HCT116 (cell line): ENCODE results near the gene RBBP8NL. TPM values are rescaled to one million over a fixed set of nuclear protein-coding genes. Genes with fewer than 3 reads are reported as not detected.

Experiments
- ATAC-seq: fragments of 200-7000 bp; cut with Tn5 transposase; 2 replicates; pipeline ENCODE4 v1.9.1; 2020; ENCODE audit warnings: mild to moderate bottlenecking, moderate library complexity
- BruUV-seq: library from RNA; stranded (reverse); fragments of 400-500 nt; replicated peaks from 2 replicates; lab custom pipeline; 2021; lab: Mats Ljungman, UMichigan
- CTCF ChIA-PET: fragments of 300-600 bp; sonication (Branson Sonifier 250); formaldehyde crosslinking; loops from one replicate; lab custom pipeline; 2021; ENCODE audit warnings: antibody characterized with exemption; lab: Charles Lee
- POLR2A ChIA-PET: fragments of 300-600, 350-600 bp; sonication (Branson Sonifier 250); formaldehyde crosslinking; loops from one replicate; lab custom pipeline; 2021; ENCODE audit warnings: antibody characterized with exemption; lab: Charles Lee
- RAD21 ChIA-PET, 2 experiments: fragments of 300-600 bp; sonication (Branson Sonifier 250); formaldehyde crosslinking; loops; one replicate each; lab custom pipeline; 2023; ENCODE audit warnings: low total read pairs in 2 of 2; ENCODE audit not compliant: uncharacterized antibody in 2 of 2, unreplicated experiment in 2 of 2, low non-redundant PET in 1 of 2; lab: Charles Lee
- DNase-seq: peaks from one replicate; pipeline ENCODE4 v3.0.0-alpha.2; 2010; ENCODE audit warnings: low read depth, low spot score
- H2AFZ ChIP-seq: fragments of 200-600 bp; shearing (Covaris generic), sonication (generic); 2 replicates; pipeline ENCODE4 v1.6.1; 2017; ENCODE audit warnings: low read depth, mixed run types, mixed read lengths, antibody characterized with exemption, low read length; ENCODE audit not compliant: poor library complexity, severe bottlenecking
- H3K27ac ChIP-seq: 2 replicates; pipeline ENCODE4 v1.5.1; 2012; ENCODE audit warnings: low read depth, low read length
- H3K27me3 ChIP-seq: fragments of 200-600 bp; sonication (generic); 2 replicates; pipeline ENCODE4 v1.6.1; 2016; ENCODE audit warnings: mixed run types, low read length, mixed read lengths; ENCODE audit not compliant: insufficient read depth
- H3K36me3 ChIP-seq, 2 experiments: fragments of 200-500 bp in 1 of 2; fragments of 200-600 bp in 1 of 2; sonication (Bioruptor generic) in 1 of 2; sonication (generic) in 1 of 2; 2 replicates each; pipeline versions ENCODE4 v1.5.1 to v1.6.1; 2014 to 2016; ENCODE audit warnings: low read length in 2 of 2, inconsistent platforms in 1 of 2, mixed read lengths in 1 of 2, mixed run types in 1 of 2; ENCODE audit not compliant: insufficient read depth in 2 of 2, control insufficient read depth in 1 of 2
- H3K4me1 ChIP-seq, 2 experiments: fragments of 200-600 bp in 1 of 2; sonication (generic) in 1 of 2; 2 replicates each; pipeline versions ENCODE4 v1.5.1 to v1.6.1; 2012 to 2017; ENCODE audit warnings: low read length in 2 of 2, inconsistent platforms in 1 of 2, mild to moderate bottlenecking in 1 of 2, mixed read lengths in 1 of 2, mixed run types in 1 of 2, moderate library complexity in 1 of 2; ENCODE audit not compliant: insufficient read depth in 2 of 2, control insufficient read depth in 1 of 2
- H3K4me2 ChIP-seq: fragments of 200-600 bp; sonication (generic); 2 replicates; pipeline ENCODE4 v1.6.1; 2017; ENCODE audit warnings: mixed run types, low read length, mixed read lengths
- H3K4me3 ChIP-seq, 2 experiments: fragments of 200-600 bp in 1 of 2; sonication (generic) in 1 of 2; replicated peaks in 1 of 2; 2 replicates each; pipeline ENCODE4 v1.5.1; 2011 to 2016; ENCODE audit warnings: low read length in 2 of 2, control low read depth in 1 of 2, low read depth in 1 of 2, mild to moderate bottlenecking in 1 of 2, mixed read lengths in 1 of 2, mixed run types in 1 of 2
- H3K79me2 ChIP-seq: fragments of 200-600 bp; sonication (generic); 2 replicates; pipeline ENCODE4 v1.6.1; 2017; ENCODE audit warnings: mild to moderate bottlenecking, mixed run types, low read length, moderate library complexity, mixed read lengths; ENCODE audit not compliant: insufficient read depth
- H3K9ac ChIP-seq: fragments of 200-600 bp; sonication (generic); 2 replicates; pipeline ENCODE4 v1.6.1; 2016; ENCODE audit warnings: low read length, mixed read lengths
- H3K9me2 ChIP-seq: fragments of 200-600 bp; sonication (generic), shearing (Covaris generic); 2 replicates; pipeline ENCODE4 v1.6.1; 2017; ENCODE audit warnings: mixed run types, mild to moderate bottlenecking, moderate library complexity; ENCODE audit not compliant: insufficient read depth
- H3K9me3 ChIP-seq, 2 experiments: fragments of 200-500 bp in 1 of 2; fragments of 200-600 bp in 1 of 2; sonication (Bioruptor generic) in 1 of 2; sonication (generic) in 1 of 2; 2 replicates each; pipeline ENCODE4 v1.6.1; 2014 to 2017; ENCODE audit warnings: low read length in 2 of 2, mixed read lengths in 2 of 2, inconsistent platforms in 1 of 2, low read depth in 1 of 2, mild to moderate bottlenecking in 1 of 2, mixed run types in 1 of 2, moderate library complexity in 1 of 2; ENCODE audit not compliant: control insufficient read depth in 1 of 2, insufficient read depth in 1 of 2
- H4K20me1 ChIP-seq: fragments of 200-600 bp; sonication (generic), shearing (Covaris generic); 2 replicates; pipeline ENCODE4 v1.6.1; 2017; ENCODE audit warnings: mixed run types, mild to moderate bottlenecking, moderate library complexity; ENCODE audit not compliant: insufficient read depth
- CBX3 ChIP-seq: IDR thresholded peaks from 2 replicates; pipeline ENCODE4 v1.6.1; 2012; ENCODE audit warnings: low read depth
- CEBPB ChIP-seq: IDR thresholded peaks from 2 replicates; pipeline ENCODE4 v1.6.1; 2012; ENCODE audit warnings: low read depth
- ELF1 ChIP-seq: IDR thresholded peaks from 2 replicates; pipeline ENCODE4 v1.6.1; 2012; ENCODE audit warnings: low read depth, borderline replicate concordance
- EZH2phosphoT487 ChIP-seq: fragments of 200-600 bp; IDR thresholded peaks from 2 replicates; pipeline ENCODE4 v1.6.1; 2018; ENCODE audit warnings: antibody characterized with exemption, borderline replicate concordance
- FOSL1 ChIP-seq: IDR thresholded peaks from 2 replicates; pipeline ENCODE4 v1.6.1; 2012; ENCODE audit warnings: low read depth
- POLR2A ChIP-seq: IDR thresholded peaks from 2 replicates; pipeline ENCODE4 v1.7.0; 2011; ENCODE audit warnings: borderline replicate concordance; ENCODE audit not compliant: insufficient read depth, insufficient read length; ENCODE audit errors: extremely low read depth
- POLR2AphosphoS5 ChIP-seq: IDR thresholded peaks from 2 replicates; pipeline ENCODE4 v1.6.1; 2011; ENCODE audit warnings: mild to moderate bottlenecking, low read depth, low read length, moderate library complexity
- SIN3A ChIP-seq: IDR thresholded peaks from 2 replicates; pipeline ENCODE4 v1.6.1; 2012; ENCODE audit warnings: low read depth
- SRF ChIP-seq: IDR thresholded peaks from 2 replicates; pipeline ENCODE4 v1.6.1; 2012; ENCODE audit warnings: low read depth
- YY1 ChIP-seq: IDR thresholded peaks from 2 replicates; pipeline ENCODE4 v1.6.1; 2011; ENCODE audit warnings: low read length, low read depth, moderate library complexity, mild to moderate bottlenecking; ENCODE audit not compliant: insufficient replicate concordance; ENCODE audit errors: extremely low read depth
- ZFX ChIP-seq: fragments of 450-650 bp; IDR thresholded peaks from 2 replicates; pipeline ENCODE4 v1.6.1; 2017
- ZNF274 ChIP-seq: fragments of 200-500 bp; sonication (Bioruptor generic); IDR thresholded peaks from 2 replicates; pipeline ENCODE4 v1.6.1; 2014; ENCODE audit warnings: mild to moderate bottlenecking, low read depth, low read length, inconsistent platforms
- intact Hi-C: fragments of 100-400 bp; cut with micrococcal nuclease; formaldehyde crosslinking; loops from 2 replicates; pipeline ENCODE4 v1.10.0; 2022
- total RNA-seq: library from RNA; stranded (reverse); gene quantifications from one replicate; pipeline ENCODE4 v1.2.1, GENCODE V29; 2021; ENCODE audit not compliant: unreplicated experiment
- TF ChIP-seq, protein P1 (sequence below): IDR thresholded peaks from 2 replicates; pipeline ENCODE4 v1.6.1; 2012
- TF ChIP-seq, protein P2 (sequence below): IDR thresholded peaks from 2 replicates; pipeline ENCODE4 v1.6.1; 2011; ENCODE audit warnings: mild to moderate bottlenecking, low read length, moderate library complexity; ENCODE audit not compliant: insufficient replicate concordance; ENCODE audit errors: extremely low read depth

Gene RBBP8NL
- total RNA-seq, 1 experiment from 2014 or later, result 0.59 TPM

DNA sequence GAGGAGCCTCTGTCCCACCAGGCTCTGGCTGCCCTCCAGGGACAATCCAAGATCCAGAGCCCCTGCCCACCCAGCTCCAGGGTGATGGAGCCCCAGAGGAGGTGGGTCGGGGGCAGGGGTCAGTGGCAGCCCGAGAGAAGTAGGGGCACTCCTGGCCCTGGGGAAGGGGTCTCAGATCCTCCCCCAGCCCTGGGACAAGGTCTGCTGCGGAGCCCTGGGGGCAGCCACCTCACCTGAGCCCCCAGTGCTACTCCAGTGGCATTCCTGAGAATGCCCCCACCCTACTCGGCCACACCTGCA lies 57.6 kb downstream of the RBBP8NL start:
- H3K9me3 ChIP-seq, result no peaks in the 10 kb centered on the region
- ChIA-PET CTCF (interaction anchor here (1.7 kb wide), 1 partner anchor 11 kb away, joined by 8 read pairs; no protein-coding TSS in a partner anchor), POLR2A (interaction anchor here (1.4 to 1.6 kb wide), 2 partner anchors 10 to 20 kb away, joined by 5 to 6 read pairs; no protein-coding TSS in a partner anchor)
- no peak for DNase-seq
- no peaks in the 10 kb centered on the region for H3K36me3 ChIP-seq
- no peak overlapping the region for H2AFZ ChIP-seq
- peak overlapping the region in 1 of 2 experiments; percentile 83; a peak in 3 of 4 replicates for H3K4me3 ChIP-seq
- no peaks in the 10 kb centered on the region for H3K9me2 ChIP-seq
- no peaks in the 10 kb centered on the region for H3K27me3 ChIP-seq
- intact Hi-C loops, result loop anchor here (5.0 kb wide), 1 partner anchor 67 kb away; the partner anchor contains the start of gene ADRM1
- peak overlapping the region; percentile 74 for H3K27ac ChIP-seq
- no TSS peak for BruUV-seq
- peak overlapping the region; percentile 100 for H3K4me2 ChIP-seq
- ATAC-seq, result no peak
- H3K79me2 ChIP-seq, result peaks cover 22% of the 10 kb centered on the region
- no peak for TF ChIP-seq YY1
- no peak for TF ChIP-seq POLR2AphosphoS5
- TF ChIP-seq FOSL1, result no peak
- no peak for TF ChIP-seq CEBPB
- TF ChIP-seq CBX3, result no peak
- TF ChIP-seq POLR2A, result no peak
- no peak for TF ChIP-seq EZH2phosphoT487
- no peak for TF ChIP-seq ZNF274
- TF ChIP-seq ZFX, result no peak
- no peak for TF ChIP-seq SIN3A
- TF ChIP-seq, protein P1, sequence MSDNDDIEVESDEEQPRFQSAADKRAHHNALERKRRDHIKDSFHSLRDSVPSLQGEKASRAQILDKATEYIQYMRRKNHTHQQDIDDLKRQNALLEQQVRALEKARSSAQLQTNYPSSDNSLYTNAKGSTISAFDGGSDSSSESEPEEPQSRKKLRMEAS, result no peak
- TF ChIP-seq, protein P2, sequence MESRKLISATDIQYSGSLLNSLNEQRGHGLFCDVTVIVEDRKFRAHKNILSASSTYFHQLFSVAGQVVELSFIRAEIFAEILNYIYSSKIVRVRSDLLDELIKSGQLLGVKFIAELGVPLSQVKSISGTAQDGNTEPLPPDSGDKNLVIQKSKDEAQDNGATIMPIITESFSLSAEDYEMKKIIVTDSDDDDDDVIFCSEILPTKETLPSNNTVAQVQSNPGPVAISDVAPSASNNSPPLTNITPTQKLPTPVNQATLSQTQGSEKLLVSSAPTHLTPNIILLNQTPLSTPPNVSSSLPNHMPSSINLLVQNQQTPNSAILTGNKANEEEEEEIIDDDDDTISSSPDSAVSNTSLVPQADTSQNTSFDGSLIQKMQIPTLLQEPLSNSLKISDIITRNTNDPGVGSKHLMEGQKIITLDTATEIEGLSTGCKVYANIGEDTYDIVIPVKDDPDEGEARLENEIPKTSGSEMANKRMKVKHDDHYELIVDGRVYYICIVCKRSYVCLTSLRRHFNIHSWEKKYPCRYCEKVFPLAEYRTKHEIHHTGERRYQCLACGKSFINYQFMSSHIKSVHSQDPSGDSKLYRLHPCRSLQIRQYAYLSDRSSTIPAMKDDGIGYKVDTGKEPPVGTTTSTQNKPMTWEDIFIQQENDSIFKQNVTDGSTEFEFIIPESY, result no peak
- no peak for TF ChIP-seq SRF
- TF ChIP-seq ELF1, result no peak
- TF ChIP-seq, all 23 proteins: peak for 0
- peak overlapping the region; percentile 51 for H3K9ac ChIP-seq
- RAD21 ChIA-PET, result no interaction called here
- peaks cover 47 to 65% of the 10 kb centered on the region in 2 experiments for H3K4me1 ChIP-seq
- no peaks in the 10 kb centered on the region for H4K20me1 ChIP-seq
